Dendritic cell treated with granulocyte-macrophage colony-stimulating factor and Interleukin-4, amounts not matched to agents 40 ng/mL and 50 ng/mL, for 4 days (primary cell): ENCODE data around the gene EFS.

ENCODE experiments used
- H3K27ac Mint-ChIP-seq: one replicate; pipeline ENCODE4 v1.8.0; 2022; ENCODE audit warnings: mild to moderate bottlenecking, mixed read lengths
- H3K27me3 Mint-ChIP-seq: one replicate; pipeline ENCODE4 v1.8.0; 2022; ENCODE audit warnings: mild to moderate bottlenecking, mixed read lengths
- H3K36me3 Mint-ChIP-seq: one replicate; pipeline ENCODE4 v1.8.0; 2022; ENCODE audit warnings: low read depth, mixed read lengths
- H3K4me1 Mint-ChIP-seq: one replicate; pipeline ENCODE4 v1.8.0; 2022; ENCODE audit warnings: low read depth, mixed read lengths
- H3K4me3 Mint-ChIP-seq: one replicate; pipeline ENCODE4 v1.8.0; 2022; ENCODE audit warnings: mild to moderate bottlenecking, moderate library complexity, mixed read lengths
- H3K9me3 Mint-ChIP-seq: one replicate; pipeline ENCODE4 v1.8.0; 2022; ENCODE audit warnings: mixed read lengths
- intact Hi-C: fragments of 100-400 bp; cut with micrococcal nuclease; formaldehyde crosslinking; loops from one replicate; pipeline ENCODE4 v1.15.0; 2022

The EFS gene

DNA sequence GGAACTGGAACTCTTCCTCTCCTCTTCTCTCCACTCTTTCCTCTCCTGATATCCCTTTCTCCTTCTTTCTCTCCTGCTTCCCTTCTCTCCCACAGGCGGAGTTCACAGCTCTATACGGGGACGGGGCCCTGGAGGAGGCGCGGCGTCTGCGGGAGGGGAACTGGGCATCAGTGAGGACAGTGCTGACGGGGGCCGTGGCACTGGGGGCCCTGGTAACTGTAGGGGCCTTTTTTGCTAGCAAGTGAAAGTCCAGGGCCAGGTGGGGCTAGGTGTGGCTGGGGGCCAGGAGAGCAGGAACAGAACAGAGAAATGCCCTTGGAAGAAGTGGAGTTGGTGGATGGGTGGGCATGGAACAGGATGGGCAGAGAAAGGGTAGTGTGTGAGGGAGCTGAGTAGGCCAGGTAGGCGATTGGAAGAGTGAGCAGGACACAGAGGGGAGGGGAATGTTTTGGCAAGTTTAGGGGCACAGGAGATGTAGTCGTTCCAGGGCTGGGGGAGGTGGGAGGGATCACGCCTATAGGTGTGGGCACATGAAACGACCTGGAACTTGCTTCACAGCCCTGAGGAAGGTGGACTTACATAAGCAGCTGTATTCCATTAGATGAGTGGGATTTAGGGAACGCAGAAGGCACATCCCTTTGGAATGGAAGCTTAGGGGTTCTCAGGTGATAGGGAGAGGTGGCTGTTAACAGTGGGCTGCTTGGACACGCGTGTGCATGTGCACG is 56.1 kb downstream of the EFS start:
- intact Hi-C loops, result no loop called here
- Mint-ChIP-seq H3K36me3 (peaks cover 59% of the 10 kb centered on the region), H3K4me1 (peaks cover 64% of the 10 kb centered on the region), H3K9me3 (no peaks in the 10 kb centered on the region), H3K27me3 (no peaks in the 10 kb centered on the region), H3K27ac (no peak overlapping the region), H3K4me3 (peak overlapping the region; percentile 15)

DNA sequence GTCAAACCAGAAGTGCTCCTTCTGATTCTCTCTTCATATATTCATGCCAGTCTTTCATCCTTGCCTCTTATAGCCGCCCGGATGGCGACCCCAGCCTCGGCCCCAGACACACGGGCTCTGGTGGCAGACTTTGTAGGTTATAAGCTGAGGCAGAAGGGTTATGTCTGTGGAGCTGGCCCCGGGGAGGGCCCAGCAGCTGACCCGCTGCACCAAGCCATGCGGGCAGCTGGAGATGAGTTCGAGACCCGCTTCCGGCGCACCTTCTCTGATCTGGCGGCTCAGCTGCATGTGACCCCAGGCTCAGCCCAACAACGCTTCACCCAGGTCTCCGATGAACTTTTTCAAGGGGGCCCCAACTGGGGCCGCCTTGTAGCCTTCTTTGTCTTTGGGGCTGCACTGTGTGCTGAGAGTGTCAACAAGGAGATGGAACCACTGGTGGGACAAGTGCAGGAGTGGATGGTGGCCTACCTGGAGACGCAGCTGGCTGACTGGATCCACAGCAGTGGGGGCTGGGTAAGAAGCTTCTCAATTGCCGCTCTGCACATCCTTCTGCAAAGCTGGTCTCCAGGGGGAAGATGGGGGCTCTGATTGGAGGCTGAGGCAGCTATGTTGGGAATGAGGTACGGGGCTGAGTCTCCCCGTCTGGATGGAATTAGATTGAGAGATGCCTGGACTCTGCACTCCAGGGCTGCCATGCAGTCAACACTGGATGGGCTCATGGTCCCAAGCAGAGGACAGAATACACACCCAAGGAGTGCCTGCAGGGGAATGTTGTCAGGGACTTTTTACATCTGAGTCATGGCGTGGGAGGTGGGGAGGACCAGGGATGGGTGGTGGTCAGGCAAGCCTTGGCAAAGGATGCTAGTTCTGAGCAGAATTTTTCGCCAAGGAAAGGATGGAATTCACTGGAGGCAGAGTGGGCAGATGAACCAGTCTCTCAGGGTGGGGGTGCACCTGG is 57.0 kb downstream of the EFS start:
- no peaks in the 10 kb centered on the region for H3K27me3 Mint-ChIP-seq
- H3K27ac Mint-ChIP-seq, result peak overlapping the region; percentile 87
- H3K9me3 Mint-ChIP-seq, result no peaks in the 10 kb centered on the region
- intact Hi-C loops, result no loop called here
- peaks cover 59% of the 10 kb centered on the region for H3K36me3 Mint-ChIP-seq
- peak overlapping the region; percentile 88 for H3K4me3 Mint-ChIP-seq
- peaks cover 70% of the 10 kb centered on the region for H3K4me1 Mint-ChIP-seq

DNA sequence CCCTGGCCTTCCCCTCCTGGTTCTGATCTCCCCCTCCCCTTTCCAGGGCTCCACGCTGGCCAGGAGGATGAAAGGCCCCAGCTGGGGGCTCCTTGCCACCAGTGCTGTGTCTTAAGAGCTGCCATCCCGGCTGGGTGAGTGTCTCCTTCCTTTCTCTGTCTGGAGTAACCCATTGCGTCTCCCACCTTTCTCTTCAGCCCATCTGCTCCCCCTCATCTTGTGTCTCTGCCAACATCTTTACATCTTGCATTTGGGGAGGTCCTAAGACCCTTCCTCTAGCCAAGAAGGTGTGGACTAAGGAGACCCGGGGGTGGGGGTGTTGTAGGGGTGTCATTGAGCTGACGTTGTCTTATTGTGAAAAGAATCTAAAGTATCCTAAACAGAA is 57.8 kb downstream of the EFS start:
- intact Hi-C loops, result no loop called here
- Mint-ChIP-seq H3K36me3 (peaks cover 61% of the 10 kb centered on the region), H3K27me3 (no peaks in the 10 kb centered on the region), H3K4me3 (peak overlapping the region; percentile 88), H3K9me3 (no peaks in the 10 kb centered on the region), H3K4me1 (peaks cover 76% of the 10 kb centered on the region), H3K27ac (peak overlapping the region; percentile 87)

DNA sequence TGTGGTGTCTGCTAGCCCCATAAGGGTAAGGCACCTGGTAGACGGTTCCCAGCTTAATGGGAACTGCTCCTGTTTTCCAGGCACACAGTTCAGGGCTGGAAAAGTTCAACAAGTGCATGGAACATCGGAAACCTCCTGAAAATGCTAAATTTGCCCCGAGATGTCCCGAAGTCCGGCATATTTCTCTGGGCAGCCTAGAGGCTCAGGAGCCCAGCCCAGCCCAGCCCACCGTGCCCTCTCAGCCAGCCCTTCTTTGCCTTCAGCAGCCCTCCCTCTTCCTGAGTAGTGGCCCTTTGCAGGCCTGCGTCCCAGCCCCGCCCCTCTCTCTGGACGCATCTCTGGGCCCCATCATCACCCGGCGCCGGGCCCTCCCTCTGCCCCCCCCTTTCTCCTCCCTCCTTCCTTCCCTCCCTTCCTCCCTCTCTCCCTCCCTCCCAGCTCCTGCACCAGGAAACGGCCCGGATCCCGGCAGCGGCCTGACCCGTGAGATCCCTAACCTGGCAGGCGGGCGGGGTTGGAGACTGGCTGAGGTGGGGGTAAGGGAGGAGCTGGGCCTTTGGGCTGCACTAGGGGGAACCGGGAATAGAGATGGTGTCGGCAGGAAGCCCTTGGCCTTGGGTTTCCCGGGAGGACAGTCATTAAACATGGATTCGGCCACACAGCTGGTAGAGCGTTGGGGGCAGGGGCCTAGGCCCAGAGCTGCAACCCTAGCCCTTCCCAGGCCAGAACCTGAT is 58.4 kb downstream of the EFS start, which contains the start of gene BCL2L2:
TSS of gene BCL2L2 (plus strand) at position 422 of the 734 bp plus-strand sequence. CDS start 935 bp downstream, outside the sequence.
- Mint-ChIP-seq H3K9me3 (no peaks in the 10 kb centered on the region), H3K4me1 (peaks cover 76% of the 10 kb centered on the region), H3K4me3 (peak within 1 kb of the TSS; percentile 88), H3K27me3 (no peaks in the 10 kb centered on the region), H3K27ac (peak within 1 kb of the TSS; percentile 87), H3K36me3 (peaks cover 58% of the 10 kb centered on the region)
- intact Hi-C loops, result no loop called here
